Ovary (tissue), 9 donors: ENCODE data around the gene LARGE2. TPM values are rescaled to one million over a fixed set of nuclear protein-coding genes. Genes with fewer than 3 reads are reported as not detected.

Source experiments
- DNase-seq, 5 donors: peaks; one replicate each; pipeline ENCODE4 v3.0.0-alpha.2; 2019 to 2020
- H3K27ac ChIP-seq, 2 donors: fragments of 200-600 bp; one replicate each; pipeline versions ENCODE4 v1.5.1 to v1.8.0; 2019 to 2022
- H3K27me3 ChIP-seq: fragments of 200-600 bp; one replicate; pipeline ENCODE4 v1.8.0; 2022
- H3K36me3 ChIP-seq: fragments of 200-600 bp; sonication (generic); one replicate; pipeline ENCODE4 v1.5.1; 2019
- H3K4me1 ChIP-seq: one replicate; pipeline ENCODE4 v1.8.1; 2013; ENCODE audit warnings: mild to moderate bottlenecking, moderate library complexity; ENCODE audit not compliant: insufficient read depth
- H3K4me3 ChIP-seq: fragments of 200-600 bp; sonication (generic); one replicate; pipeline ENCODE4 v1.5.1; 2017
- H3K9me3 ChIP-seq, 2 donors: fragments of 200-600 bp in 1 of 2; sonication (generic) in 1 of 2; one replicate each; pipeline versions ENCODE4 v1.5.1 to v1.8.1; 2013 to 2019; ENCODE audit warnings: mild to moderate bottlenecking in 1 of 2, moderate library complexity in 1 of 2
- EP300 ChIP-seq: sonication (generic); formaldehyde crosslinking; IDR thresholded peaks from one replicate; pipeline ENCODE4 v1.6.1; 2017; ENCODE audit warnings: antibody characterized with exemption
- POLR2A ChIP-seq: fragments of 450-650 bp; IDR thresholded peaks from one replicate; pipeline ENCODE4 v1.6.1; 2017; ENCODE audit warnings: antibody characterized with exemption, mild to moderate bottlenecking, moderate library complexity
- WGBS, 3 donors: extraction: QIAGEN DNeasy Blood & Tissue Kit in 1 of 3; methylation state at CpG; one replicate each; pipeline versions ENCODE4 v1.1.5 to v1.1.7; 2013 to 2017; 5-methylcytosine and 5-hydroxymethylcytosine counted together
- intact Hi-C, 4 donors: fragments of 100-400 bp; cut with DNase I; formaldehyde crosslinking; loops; one replicate each; pipeline versions ENCODE4 v1.11.0 to v1.15.1; 2022 to 2023
- polyA plus RNA-seq, 2 donors: library from polyadenylated mRNA; stranded (reverse); fragments of 200-250 nt in 1 of 2; fragments of 350-450 nt in 1 of 2; fragmentation: Illumina TruSeq in 1 of 2; extraction: RNeasy Lipid Tissue Mini Kit (QIAGEN cat#74804) in 1 of 2; gene quantifications; one replicate each; pipeline ENCODE4 v1.2.3, GENCODE V29; 2013 to 2014
- total RNA-seq, 7 donors: library from RNA; depleted of rRNA in 2 of 7; stranded (reverse); fragments of >200 nt in 2 of 7; fragmentation: NEBNext Ultra II Directional in 3 of 7; extraction: Animal tissue kit (Norgen Biotek cat#: 25700) in 3 of 7; gene quantifications; one replicate each; pipeline versions ENCODE4 v1.1.0 to v1.2.4, GENCODE V29; 2016 to 2023
- TF ChIP-seq, protein P1 (sequence below), 3 donors: fragments of 450-650 bp in 2 of 3; fragments of 200-600 bp in 1 of 3; IDR thresholded peaks; one replicate each; pipeline versions ENCODE4 v1.5.1 to v1.8.0; 2016 to 2022; ENCODE audit warnings: antibody characterized with exemption in 3 of 3, mild to moderate bottlenecking in 1 of 3
- donor health status: DM: no; HTN: no; CAD: no; lungs with moderate emphysema.
- donor health status: DM: no; HTN: no; CAD: no.
- donor health status: Bipolar disorder and iron deficiency.
- donor health status: DM: yes; HTN: yes; CAD: no.
- donor health status: DM: no; HTN: no; CAD: no.
- donor health status: DM: yes; HTN: yes; CAD: no.

The LARGE2 gene
- total and polyA plus RNA-seq, 9 donors: 0.42 to 8.0 (median 3.2) TPM

DNA sequence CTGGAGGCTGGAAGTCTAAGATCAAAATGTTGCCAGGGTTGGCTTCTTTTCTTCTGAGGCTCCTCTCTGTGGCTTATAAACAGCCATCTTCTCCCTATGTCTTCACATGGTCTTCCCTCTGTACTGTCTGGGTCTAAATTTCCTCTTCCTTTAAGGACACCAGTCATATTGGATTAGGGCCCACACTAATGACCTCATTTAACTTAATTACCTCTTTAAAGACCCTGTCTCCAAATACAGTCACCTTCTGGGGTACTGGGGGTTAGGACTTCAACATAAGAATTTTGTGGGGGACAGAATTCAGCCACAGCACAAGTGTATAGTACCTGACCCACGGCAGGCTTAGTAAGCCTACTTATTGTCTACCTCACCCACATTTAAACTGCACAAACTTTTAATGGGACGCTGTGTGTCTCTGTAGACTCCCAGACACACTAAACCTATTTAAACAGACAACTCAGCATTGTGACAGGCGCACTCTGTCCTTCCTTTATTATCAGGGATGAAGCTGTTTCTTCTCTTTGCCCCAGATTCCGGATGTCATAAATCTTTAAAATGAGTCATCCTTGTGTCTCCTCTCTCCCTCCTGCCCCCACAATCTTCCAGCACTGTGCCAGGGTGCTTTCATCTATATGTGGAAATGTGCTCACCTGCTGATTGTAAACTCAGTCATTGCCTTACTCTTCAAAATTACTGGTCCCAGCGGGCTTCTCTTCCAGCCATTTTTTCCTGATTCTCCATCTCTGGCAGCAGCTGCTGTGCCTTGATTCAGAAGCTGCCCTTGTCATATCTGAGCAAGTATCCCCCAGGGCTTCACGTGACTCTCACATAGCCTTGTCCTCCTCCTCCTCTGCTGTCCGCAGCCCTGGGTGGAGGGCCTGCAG lies 42.4 kb upstream of the LARGE2 start:
- Histone ChIP-seq H3K27me3 (no peaks in the 10 kb centered on the region), H3K4me1 (no peaks in the 10 kb centered on the region), H3K4me3 (no peak overlapping the region), H3K36me3 (no peaks in the 10 kb centered on the region), H3K9me3 (no peaks in the 10 kb centered on the region), H3K27ac (no peak overlapping the region)
- TF ChIP-seq, protein P1, sequence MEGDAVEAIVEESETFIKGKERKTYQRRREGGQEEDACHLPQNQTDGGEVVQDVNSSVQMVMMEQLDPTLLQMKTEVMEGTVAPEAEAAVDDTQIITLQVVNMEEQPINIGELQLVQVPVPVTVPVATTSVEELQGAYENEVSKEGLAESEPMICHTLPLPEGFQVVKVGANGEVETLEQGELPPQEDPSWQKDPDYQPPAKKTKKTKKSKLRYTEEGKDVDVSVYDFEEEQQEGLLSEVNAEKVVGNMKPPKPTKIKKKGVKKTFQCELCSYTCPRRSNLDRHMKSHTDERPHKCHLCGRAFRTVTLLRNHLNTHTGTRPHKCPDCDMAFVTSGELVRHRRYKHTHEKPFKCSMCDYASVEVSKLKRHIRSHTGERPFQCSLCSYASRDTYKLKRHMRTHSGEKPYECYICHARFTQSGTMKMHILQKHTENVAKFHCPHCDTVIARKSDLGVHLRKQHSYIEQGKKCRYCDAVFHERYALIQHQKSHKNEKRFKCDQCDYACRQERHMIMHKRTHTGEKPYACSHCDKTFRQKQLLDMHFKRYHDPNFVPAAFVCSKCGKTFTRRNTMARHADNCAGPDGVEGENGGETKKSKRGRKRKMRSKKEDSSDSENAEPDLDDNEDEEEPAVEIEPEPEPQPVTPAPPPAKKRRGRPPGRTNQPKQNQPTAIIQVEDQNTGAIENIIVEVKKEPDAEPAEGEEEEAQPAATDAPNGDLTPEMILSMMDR (IDR thresholded peaks at IDR 0.05): no peak
- TF ChIP-seq POLR2A: no peak
- no peak for TF ChIP-seq EP300
- WGBS, 3 donors: 53 to 60% (median 59%) methylated on average over 7 of the region's 7 CpGs
- intact Hi-C loops: no loop called here
- DNase-seq: no peak

GRCh38 chr11:45880772-45881570 lies 41.5 kb upstream of the LARGE2 start:
- whole genome bisulfite sequencing, 3 donors: 51 to 61% (median 51%) methylated on average over 14 to 15 of the region's 15 CpGs

DNA sequence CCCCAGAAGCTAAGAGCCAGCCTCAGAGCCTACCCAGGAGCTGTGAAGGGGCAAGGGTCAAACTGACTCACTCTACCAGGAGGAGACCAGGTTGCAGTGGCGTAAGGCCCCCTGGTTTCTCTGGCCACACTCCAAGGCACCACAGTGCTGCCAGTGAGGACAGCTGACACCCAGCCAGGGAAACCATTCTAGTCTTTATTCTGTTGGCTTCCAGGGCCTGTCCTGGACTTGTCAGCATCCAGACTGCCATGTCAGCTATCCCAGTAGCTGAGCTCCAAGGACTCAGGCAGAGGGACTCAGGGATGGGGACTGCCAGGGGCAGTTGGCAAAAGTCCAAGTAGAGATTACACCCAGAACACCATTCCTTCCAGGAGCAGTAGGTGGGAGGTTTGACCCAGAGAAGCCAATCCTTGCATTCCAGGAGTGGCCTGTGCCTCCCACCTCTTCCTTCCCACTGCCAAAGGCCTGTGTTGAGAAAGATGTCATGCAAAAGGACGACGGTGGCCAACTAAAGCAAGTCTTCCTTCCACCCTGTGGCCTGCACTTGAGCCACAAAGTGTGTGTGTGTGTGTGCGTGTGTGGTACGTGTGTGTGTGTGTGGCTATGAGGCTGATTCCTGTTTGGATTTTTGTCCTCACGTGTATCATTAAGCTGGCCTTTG lies 40.6 kb upstream of the LARGE2 start:
- no peak overlapping the region for H3K27ac ChIP-seq
- no peaks in the 10 kb centered on the region for H3K9me3 ChIP-seq
- no peaks in the 10 kb centered on the region for H3K36me3 ChIP-seq
- DNase-seq: no peak
- 58 to 64% (median 60%) methylated on average over 6 of the region's 6 CpGs for WGBS, 3 donors
- no peak for TF ChIP-seq POLR2A
- TF ChIP-seq EP300: no peak
- TF ChIP-seq, protein P1 (IDR thresholded peaks at IDR 0.05): no peak
- intact Hi-C loops: no loop called here
- no peak overlapping the region for H3K4me3 ChIP-seq
- peaks cover 1% of the 10 kb centered on the region for H3K4me1 ChIP-seq
- H3K27me3 ChIP-seq: no peaks in the 10 kb centered on the region

More at GRCh38 chr11:45880772-45881570, 41.5 kb upstream of the LARGE2 start:
- H3K27ac ChIP-seq: no peak overlapping the region
- H3K27me3 ChIP-seq: no peaks in the 10 kb centered on the region
- TF ChIP-seq, protein P1 (IDR thresholded peaks at IDR 0.05): no peak
- no peak for TF ChIP-seq EP300
- TF ChIP-seq POLR2A: no peak
- DNase-seq: peak in 2 of 5 donors; percentile 50 to 58
- intact Hi-C loops: no loop called here
- H3K4me3 ChIP-seq: no peak overlapping the region
- peaks cover 1% of the 10 kb centered on the region for H3K4me1 ChIP-seq
- no peaks in the 10 kb centered on the region for H3K9me3 ChIP-seq
- no peaks in the 10 kb centered on the region for H3K36me3 ChIP-seq

- no peaks in the 10 kb centered on the region for H3K36me3 ChIP-seq
- H3K4me1 ChIP-seq: peaks cover 1% of the 10 kb centered on the region
- DNase-seq: no peak
- H3K4me3 ChIP-seq: no peak overlapping the region
- WGBS, 3 donors: 86 to 89% (median 87%) methylated on average over 10 of the region's 10 CpGs
- no peak overlapping the region for H3K27ac ChIP-seq
- no peaks in the 10 kb centered on the region for H3K27me3 ChIP-seq
- H3K9me3 ChIP-seq: no peaks in the 10 kb centered on the region
- TF ChIP-seq EP300 (no peak), POLR2A (no peak)
- TF ChIP-seq, protein P1 (IDR thresholded peaks at IDR 0.05): no peak
- intact Hi-C loops: no loop called here
Measured at GRCh38 chr11:45884596-45885185, 37.8 kb upstream of the LARGE2 start.
